NCI-H510A (cell line): ENCODE measurements around the gene RUSF1.
"Not testable (repeated sequence)": the region's sequence is repeated elsewhere in the genome, so short reads cannot be mapped to it uniquely, and the experiment has no call there.

Experiments used
- DNase-seq: peaks from one replicate; lab custom pipeline; 2025; lab: John Stamatoyannopoulos, UW

RUSF1 gene

GRCh38 chr16:31487071-31487719 is 21.0 kb downstream of the RUSF1 start:
- DNase-seq = no peak

GRCh38 chr16:31486045-31486444 is 22.1 kb downstream of the RUSF1 start:
- no peak for DNase-seq

- no peak for DNase-seq
These were observed 22.6 kb downstream of the RUSF1 start for GRCh38 chr16:31485571-31485970.

GRCh38 chr16:31484491-31485171 is 23.6 kb downstream of the RUSF1 start:
- DNase-seq = no peak

- not testable (repeated sequence) for DNase-seq
These were observed 24.1 kb downstream of the RUSF1 start for GRCh38 chr16:31484048-31484447.

- no peak for DNase-seq
These were observed 25.1 kb downstream of the RUSF1 start, which contains the start of gene SLC5A2 for GRCh38 chr16:31483081-31483480. SLC5A2 (plus strand) TSS chr16:31483123; CDS start chr16:31483137, 14 bp downstream.

GRCh38 chr16:31480851-31481536 is 27.2 kb downstream of the RUSF1 start:
- DNase-seq = peak; percentile 8

GRCh38 chr16:31479751-31480150 is 28.4 kb downstream of the RUSF1 start:
- DNase-seq = no peak

- no peak for DNase-seq
These were observed 29.2 kb downstream of the RUSF1 start for GRCh38 chr16:31478956-31479355.

- DNase-seq = peak; percentile 66
These were observed 30.7 kb downstream of the RUSF1 start for GRCh38 chr16:31477220-31478216.

GRCh38 chr16:31476303-31477219 is 31.6 kb downstream of the RUSF1 start:
- peak; percentile 90 for DNase-seq

GRCh38 chr16:31475946-31476302 is 32.3 kb downstream of the RUSF1 start:
- peak; percentile 48 for DNase-seq

GRCh38 chr16:31474773-31475738 is 33.1 kb downstream of the RUSF1 start:
- DNase-seq = no peak

GRCh38 chr16:31474173-31474714 is 33.9 kb downstream of the RUSF1 start:
- no peak for DNase-seq

- DNase-seq = no peak
These were observed 34.8 kb downstream of the RUSF1 start for GRCh38 chr16:31473264-31473984.

- DNase-seq = peak; percentile 40
These were observed 35.4 kb downstream of the RUSF1 start for GRCh38 chr16:31472709-31473203.

GRCh38 chr16:31471875-31472708 is 36.1 kb downstream of the RUSF1 start, which contains the start of gene TGFB1I1:
TGFB1I1 (plus strand) TSS chr16:31472152; CDS start chr16:31472189, 37 bp downstream.
- DNase-seq = peak; percentile 16
